Measurements from ENCODE around the gene OR2H2.

- TF ChIP-seq MEIS1 (CRISPR knock-in tag; IDR thresholded peaks at IDR 0.05; ENCODE audit: borderline replicate concordance) (no peak), CTCF (tag by site-specific recombination; IDR thresholded peaks at IDR 0.05) (no peak), SCRT1 (tag by site-specific recombination; IDR thresholded peaks at IDR 0.05; ENCODE audit: borderline replicate concordance) (no peak), ZNF610 (tag by site-specific recombination; IDR thresholded peaks at IDR 0.05; ENCODE audit: borderline replicate concordance) (no peak), ZNF791 (tag by site-specific recombination; IDR thresholded peaks at IDR 0.05) (no peak), GLI4 (tag by site-specific recombination; IDR thresholded peaks at IDR 0.05) (no peak), ZBTB44 (tag by site-specific recombination; IDR thresholded peaks at IDR 0.05) (no peak), REST (tag by site-specific recombination; IDR thresholded peaks at IDR 0.05) (no peak), SALL2 (tag by site-specific recombination; IDR thresholded peaks at IDR 0.05; ENCODE audit: borderline replicate concordance) (no peak)
Observed at GRCh38 chr6:29593199-29593855, 8.4 kb downstream of the OR2H2 start.
